ENCODE results near the gene RGL4. TPM values are rescaled to one million over a fixed set of nuclear protein-coding genes. Genes with fewer than 3 reads are reported as not detected.
"Not testable (repeated sequence)": the region's sequence is repeated elsewhere in the genome, so short reads cannot be mapped to it uniquely, and the experiment has no call there.

RGL4 gene
- total RNA-seq, 2 experiments from 2014 or later, result 0.97 TPM; not detected in 1

GRCh38 chr22:23720855-23721254, 30.0 kb downstream of the RGL4 start:
- H3K4me2 ChIP-seq (ENCODE audit: low read length), result no peak overlapping the region
- H3K9me2 ChIP-seq (ENCODE audit: insufficient read depth, low read length), result no peaks in the 10 kb centered on the region
- H3K36me3 ChIP-seq (ENCODE audit: insufficient read depth, low read length), result no peaks in the 10 kb centered on the region
- ChIA-PET POLR2A (no interaction called here), CTCF (ENCODE audit: unreplicated experiment) (no interaction called here)
- no peak for TF ChIP-seq EZH2phosphoT487 (IDR thresholded peaks at IDR 0.05; ENCODE audit: borderline replicate concordance, low read depth, low read length)
- no peak for TF ChIP-seq CTCF (conservative IDR thresholded peaks at IDR 0.05; ENCODE audit: low read length)
- H3K9me3 ChIP-seq (ENCODE audit: low read length), result no peaks in the 10 kb centered on the region
- no peak overlapping the region for H3K27ac ChIP-seq (ENCODE audit: low read depth, low read length, poor library complexity, severe bottlenecking)
- no TSS peak for BruUV-seq (replicated peaks)
- peaks cover 11% of the 10 kb centered on the region for H3K4me1 ChIP-seq (ENCODE audit: insufficient read depth, low read length, poor library complexity, severe bottlenecking)
- no peak for DNase-seq (ENCODE audit: low spot score)
- H3K4me3 ChIP-seq (ENCODE audit: low read depth, low read length, poor library complexity, severe bottlenecking), result no peak overlapping the region
- H4K20me1 ChIP-seq (ENCODE audit: insufficient read depth, low read length), result no peaks in the 10 kb centered on the region
- no peak overlapping the region for H2AFZ ChIP-seq (ENCODE audit: low read length)
- intact Hi-C loops (cut with micrococcal nuclease; ENCODE audit: unreplicated experiment), result no loop called here
- H3K79me2 ChIP-seq (ENCODE audit: insufficient read depth, low read depth, low read length), result peaks cover 11% of the 10 kb centered on the region; the same call in 1 of the 2 replicates

GRCh38 chr22:23722160-23722559, 31.3 kb downstream of the RGL4 start:
- Histone ChIP-seq H3K27ac (ENCODE audit: low read depth, low read length, poor library complexity, severe bottlenecking) (no peak overlapping the region), H3K9me2 (ENCODE audit: insufficient read depth, low read length) (no peaks in the 10 kb centered on the region), H3K9me3 (ENCODE audit: low read length) (no peaks in the 10 kb centered on the region), H2AFZ (ENCODE audit: low read length) (no peak overlapping the region), H3K79me2 (ENCODE audit: insufficient read depth, low read depth, low read length) (no peaks in the 10 kb centered on the region), H3K4me2 (ENCODE audit: low read length) (no peak overlapping the region), H4K20me1 (ENCODE audit: insufficient read depth, low read length) (no peaks in the 10 kb centered on the region), H3K36me3 (ENCODE audit: insufficient read depth, low read length) (no peaks in the 10 kb centered on the region), H3K4me1 (ENCODE audit: insufficient read depth, low read length, poor library complexity, severe bottlenecking) (peaks cover 4% of the 10 kb centered on the region), H3K4me3 (ENCODE audit: low read depth, low read length, poor library complexity, severe bottlenecking) (no peak overlapping the region)
- DNase-seq (ENCODE audit: low spot score), result no peak
- POLR2A ChIA-PET, result interaction anchor here (0.6 kb wide), 1 partner anchor 135 kb away, joined by 3 read pairs; the partner anchor contains the start of gene SLC2A11
- no TSS peak for BruUV-seq (replicated peaks)
- TF ChIP-seq CTCF (conservative IDR thresholded peaks at IDR 0.05; ENCODE audit: low read length) (no peak), EZH2phosphoT487 (IDR thresholded peaks at IDR 0.05; ENCODE audit: borderline replicate concordance, low read depth, low read length) (no peak)
- CTCF ChIA-PET (ENCODE audit: unreplicated experiment), result no interaction called here
- intact Hi-C loops (cut with micrococcal nuclease; ENCODE audit: unreplicated experiment), result no loop called here

GRCh38 chr22:23722724-23723123, 31.9 kb downstream of the RGL4 start:
- ChIA-PET POLR2A (interaction anchor here (0.6 kb wide), 1 partner anchor 135 kb away, joined by 3 read pairs; the partner anchor contains the start of gene SLC2A11), CTCF (ENCODE audit: unreplicated experiment) (no interaction called here)
- TF ChIP-seq CTCF (conservative IDR thresholded peaks at IDR 0.05; ENCODE audit: low read length), result no peak
- TF ChIP-seq EZH2phosphoT487 (IDR thresholded peaks at IDR 0.05; ENCODE audit: borderline replicate concordance, low read depth, low read length), result no peak

GRCh38 chr22:23728108-23728507, 37.3 kb downstream of the RGL4 start:
- H3K27ac ChIP-seq (ENCODE audit: low read depth, low read length, poor library complexity, severe bottlenecking); H3K36me3 ChIP-seq (ENCODE audit: insufficient read depth, low read length); H3K9me2 ChIP-seq (ENCODE audit: insufficient read depth, low read length); H3K79me2 ChIP-seq (ENCODE audit: insufficient read depth, low read depth, low read length); BruUV-seq (replicated peaks); intact Hi-C loops (cut with micrococcal nuclease; ENCODE audit: unreplicated experiment); H2AFZ ChIP-seq (ENCODE audit: low read length); H4K20me1 ChIP-seq (ENCODE audit: insufficient read depth, low read length); H3K4me1 ChIP-seq (ENCODE audit: insufficient read depth, low read length, poor library complexity, severe bottlenecking); H3K4me2 ChIP-seq (ENCODE audit: low read length); H3K4me3 ChIP-seq (ENCODE audit: low read depth, low read length, poor library complexity, severe bottlenecking); CTCF ChIA-PET (ENCODE audit: unreplicated experiment); H3K9me3 ChIP-seq (ENCODE audit: low read length): not testable (repeated sequence)
- DNase-seq (ENCODE audit: low spot score), result peak; percentile 20
- POLR2A ChIA-PET, result interaction anchor here (0.6 to 0.7 kb wide), 2 partner anchors 22 to 71 kb away, joined by 3 to 6 read pairs; no protein-coding TSS in a partner anchor

More at GRCh38 chr22:23722724-23723123, 31.9 kb downstream of the RGL4 start:
- Histone ChIP-seq H3K9me3 (ENCODE audit: low read length) (no peaks in the 10 kb centered on the region), H3K4me3 (ENCODE audit: low read depth, low read length, poor library complexity, severe bottlenecking) (no peak overlapping the region), H2AFZ (ENCODE audit: low read length) (no peak overlapping the region), H4K20me1 (ENCODE audit: insufficient read depth, low read length) (no peaks in the 10 kb centered on the region), H3K27ac (ENCODE audit: low read depth, low read length, poor library complexity, severe bottlenecking) (no peak overlapping the region), H3K79me2 (ENCODE audit: insufficient read depth, low read depth, low read length) (no peaks in the 10 kb centered on the region), H3K4me2 (ENCODE audit: low read length) (no peak overlapping the region), H3K36me3 (ENCODE audit: insufficient read depth, low read length) (no peaks in the 10 kb centered on the region), H3K9me2 (ENCODE audit: insufficient read depth, low read length) (no peaks in the 10 kb centered on the region), H3K4me1 (ENCODE audit: insufficient read depth, low read length, poor library complexity, severe bottlenecking) (no peaks in the 10 kb centered on the region)
- intact Hi-C loops (cut with micrococcal nuclease; ENCODE audit: unreplicated experiment), result no loop called here
- DNase-seq (ENCODE audit: low spot score), result no peak
- BruUV-seq (replicated peaks), result no TSS peak
